RWPE2 (cell line): ENCODE measurements around the gene C3orf20.

Experiments used
- ATAC-seq: fragments of 200-7000 bp; cut with Tn5 transposase; 3 replicates; pipeline ENCODE4 v1.9.1; 2021; ENCODE audit warnings: low read depth
- DNase-seq: peaks from one replicate; pipeline ENCODE4 v3.0.0-alpha.2; 2020; ENCODE audit warnings: low spot score
- H3K27ac ChIP-seq: fragments of 450-650 bp; 2 replicates; pipeline ENCODE4 v1.5.1; 2017; ENCODE audit warnings: mild to moderate bottlenecking; ENCODE audit not compliant: poor library complexity, severe bottlenecking
- H3K27me3 ChIP-seq: fragments of 250-450 bp; sonication (Bioruptor Pico); 2 replicates; pipeline ENCODE4 v1.5.1; 2021; ENCODE audit warnings: mild to moderate bottlenecking, moderate library complexity; ENCODE audit not compliant: insufficient read depth, poor library complexity, severe bottlenecking
- H3K36me3 ChIP-seq: fragments of 250-450 bp; sonication (Bioruptor Pico); 2 replicates; pipeline ENCODE4 v1.5.1; 2020; ENCODE audit warnings: low read depth, mild to moderate bottlenecking, moderate library complexity
- H3K4me1 ChIP-seq: fragments of 250-450 bp; sonication (Bioruptor Pico); 2 replicates; pipeline ENCODE4 v1.5.1; 2021; ENCODE audit warnings: mild to moderate bottlenecking, moderate library complexity; ENCODE audit not compliant: insufficient read depth, poor library complexity, severe bottlenecking
- H3K4me3 ChIP-seq: fragments of 250-450 bp; sonication (Bioruptor Pico); 2 replicates; pipeline ENCODE4 v1.5.1; 2021; ENCODE audit warnings: mild to moderate bottlenecking, moderate library complexity; ENCODE audit not compliant: severe bottlenecking
- H3K9me3 ChIP-seq: fragments of 250-450 bp; sonication (Bioruptor Pico); 2 replicates; pipeline ENCODE4 v1.5.1; 2021; ENCODE audit warnings: mild to moderate bottlenecking, moderate library complexity; ENCODE audit not compliant: severe bottlenecking
- CTCF ChIP-seq: fragments of 450-650 bp; IDR thresholded peaks from one replicate; pipeline ENCODE4 v1.5.1; 2017; ENCODE audit warnings: mild to moderate bottlenecking, moderate library complexity; ENCODE audit not compliant: poor library complexity, severe bottlenecking

C3orf20 gene

GRCh38 chr3:14822134-14822533, 147.2 kb downstream of the C3orf20 start:
- ATAC-seq (no peak), DNase-seq (no peak)
- TF ChIP-seq CTCF: no peak
- no peak overlapping the region for H3K27ac ChIP-seq
- H3K36me3 ChIP-seq: no peaks in the 10 kb centered on the region
- H3K9me3 ChIP-seq: no peaks in the 10 kb centered on the region
- no peaks in the 10 kb centered on the region for H3K4me1 ChIP-seq
- H3K27me3 ChIP-seq: peaks cover 5% of the 10 kb centered on the region
- no peak overlapping the region for H3K4me3 ChIP-seq
